HG03025 (cell line): ENCODE measurements around the gene POGLUT3.

ENCODE experiments used
- ATAC-seq: cut with Tn5 transposase; IDR thresholded peaks from one replicate; pipeline ENCODE4 v1.9.1; 2021; ENCODE audit warnings: mild to moderate bottlenecking, moderate library complexity; ENCODE audit not compliant: unreplicated experiment, low FRiP score

The POGLUT3 gene, protein sequence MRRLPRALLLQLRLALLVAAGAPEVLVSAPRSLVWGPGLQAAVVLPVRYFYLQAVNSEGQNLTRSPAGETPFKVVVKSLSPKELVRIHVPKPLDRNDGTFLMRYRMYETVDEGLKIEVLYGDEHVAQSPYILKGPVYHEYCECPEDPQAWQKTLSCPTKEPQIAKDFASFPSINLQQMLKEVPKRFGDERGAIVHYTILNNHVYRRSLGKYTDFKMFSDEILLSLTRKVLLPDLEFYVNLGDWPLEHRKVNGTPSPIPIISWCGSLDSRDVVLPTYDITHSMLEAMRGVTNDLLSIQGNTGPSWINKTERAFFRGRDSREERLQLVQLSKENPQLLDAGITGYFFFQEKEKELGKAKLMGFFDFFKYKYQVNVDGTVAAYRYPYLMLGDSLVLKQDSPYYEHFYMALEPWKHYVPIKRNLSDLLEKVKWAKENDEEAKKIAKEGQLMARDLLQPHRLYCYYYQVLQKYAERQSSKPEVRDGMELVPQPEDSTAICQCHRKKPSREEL

DNA sequence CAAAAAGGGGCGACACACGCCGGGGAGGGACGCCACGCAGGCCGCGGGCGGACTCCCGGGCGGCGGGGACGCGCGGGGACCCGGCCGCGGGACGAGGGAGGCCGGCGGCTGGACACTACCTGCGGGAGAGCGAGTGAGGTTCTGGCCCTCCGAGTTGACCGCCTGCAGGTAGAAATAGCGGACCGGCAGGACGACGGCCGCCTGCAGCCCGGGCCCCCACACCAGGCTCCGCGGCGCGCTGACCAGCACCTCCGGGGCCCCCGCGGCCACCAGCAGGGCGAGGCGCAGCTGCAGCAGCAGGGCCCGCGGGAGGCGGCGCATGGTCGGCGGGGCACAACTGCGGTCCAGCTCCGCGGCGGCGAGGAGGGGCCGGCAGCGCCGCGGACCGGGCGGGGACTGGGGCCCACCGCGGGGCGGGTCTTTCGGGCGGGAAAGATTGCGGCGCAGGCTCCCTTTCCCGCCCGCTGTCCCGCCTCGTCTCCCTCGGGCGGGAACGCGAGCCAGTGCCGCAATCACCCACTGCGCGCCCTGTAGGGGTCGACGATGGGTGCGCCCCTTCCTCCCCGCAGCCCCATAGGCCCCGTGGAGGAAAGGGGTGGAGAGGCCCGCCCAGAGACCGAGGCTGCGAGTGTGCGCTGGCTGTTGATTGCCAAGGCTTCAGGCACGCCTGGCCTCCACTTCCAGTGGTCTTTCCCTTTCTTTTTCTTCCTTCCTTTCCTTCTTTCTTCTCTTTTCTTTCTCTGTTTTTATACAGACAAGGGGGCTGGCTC, at the start of gene POGLUT3:
Gene POGLUT3 (minus strand): TSS at position 339 of the 770 bp plus-strand sequence. CDS start 18 bp downstream, at position 321.
- ATAC-seq = peak; percentile 49

DNA sequence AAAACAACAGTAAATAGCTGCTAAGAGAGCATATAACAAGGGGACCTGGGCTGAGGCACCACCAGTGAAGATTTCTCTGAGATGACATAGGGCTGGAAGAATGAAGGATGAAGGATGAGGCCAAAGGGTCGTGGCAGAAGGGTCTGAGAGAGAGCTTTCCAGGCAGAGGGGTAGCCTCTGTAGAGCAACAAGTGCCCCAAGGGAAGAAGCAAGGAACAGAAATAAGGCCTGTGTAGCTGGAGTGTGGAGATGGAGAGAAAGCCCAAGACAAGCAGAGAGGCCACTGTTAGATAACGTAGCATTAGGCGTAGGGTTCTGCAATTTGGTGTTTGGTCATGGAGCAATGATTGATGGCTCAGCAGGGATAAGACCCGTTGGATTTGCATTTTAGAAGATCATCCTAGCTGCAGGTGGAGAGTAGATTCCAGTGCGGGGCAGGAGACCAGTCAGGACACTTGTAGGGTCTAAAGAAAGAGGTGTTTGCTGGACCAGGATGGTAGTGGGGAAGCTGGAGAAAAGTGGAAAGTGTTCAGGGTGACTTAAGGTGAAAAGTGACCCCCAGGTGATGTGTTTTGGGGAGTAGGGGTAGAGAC, 47.8 kb upstream of the POGLUT3 start:
- ATAC-seq = no peak

DNA sequence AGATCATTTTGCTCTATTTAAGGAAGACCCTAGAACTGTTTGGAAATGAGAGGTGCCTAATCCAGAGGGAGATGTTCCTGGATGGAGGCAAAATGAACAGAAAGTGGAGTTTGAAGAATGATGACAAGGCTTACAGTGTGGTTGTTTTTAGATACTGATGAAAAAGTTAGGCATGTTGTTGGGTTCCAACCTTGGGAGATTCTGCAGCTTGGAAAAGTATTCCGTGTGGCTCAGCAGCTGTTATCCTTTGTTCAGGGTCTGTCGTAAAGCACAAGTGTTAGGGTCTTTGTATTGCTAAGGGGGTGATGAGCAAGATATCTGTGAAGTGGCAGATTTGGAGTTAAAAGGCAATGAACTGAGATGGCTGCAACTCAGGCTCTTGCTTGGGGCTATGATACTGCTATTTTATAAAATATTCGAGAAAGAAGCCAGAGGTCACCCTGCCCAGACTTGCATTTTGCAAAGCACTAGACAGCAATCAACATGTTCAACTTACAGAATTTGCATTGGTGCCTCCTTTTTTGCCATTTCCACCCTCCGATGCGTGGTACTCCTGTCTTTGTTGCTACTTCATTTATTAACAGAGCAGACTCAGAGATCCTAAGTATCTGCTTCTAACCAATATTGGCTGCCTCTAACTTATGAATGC, 45.3 kb upstream of the POGLUT3 start:
- no peak for ATAC-seq

DNA sequence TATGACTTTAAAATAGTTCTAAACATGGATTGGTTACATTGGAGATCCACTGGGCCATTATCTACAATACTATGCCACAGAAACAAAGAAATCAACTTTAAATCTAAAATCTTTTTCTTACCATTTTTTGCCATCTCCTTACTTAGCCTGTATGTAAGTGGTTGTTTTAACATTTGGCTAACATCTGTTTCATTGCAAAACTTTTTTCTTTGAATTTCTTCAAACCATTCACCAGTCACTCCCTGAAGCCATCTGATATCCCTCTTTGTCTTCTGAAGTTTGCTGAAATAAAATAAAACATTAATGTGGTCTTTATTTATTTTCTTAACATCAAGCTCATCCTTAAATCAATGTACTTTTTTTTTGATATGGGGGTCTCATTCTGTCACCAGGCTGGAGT, 43.3 kb upstream of the POGLUT3 start:
- no peak for ATAC-seq

DNA sequence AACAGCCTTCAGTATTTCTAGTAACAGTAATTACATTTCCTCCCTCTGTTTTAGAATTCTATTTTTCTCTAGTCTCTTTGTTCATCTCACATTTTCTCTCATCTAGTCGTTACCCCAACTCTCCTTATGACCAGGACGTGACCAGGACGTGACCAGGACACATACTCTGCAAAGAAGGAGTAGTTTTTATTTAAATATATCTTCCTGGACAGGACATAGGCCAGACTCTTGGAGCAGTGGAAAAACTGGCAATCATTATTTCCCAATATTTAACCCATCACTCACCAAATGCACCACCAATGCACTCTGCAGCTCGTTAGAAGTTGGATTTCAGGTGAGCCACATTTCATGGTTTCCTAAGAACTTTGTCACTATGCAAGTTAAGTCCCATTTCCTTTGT, 40.3 kb upstream of the POGLUT3 start:
- ATAC-seq = no peak

DNA sequence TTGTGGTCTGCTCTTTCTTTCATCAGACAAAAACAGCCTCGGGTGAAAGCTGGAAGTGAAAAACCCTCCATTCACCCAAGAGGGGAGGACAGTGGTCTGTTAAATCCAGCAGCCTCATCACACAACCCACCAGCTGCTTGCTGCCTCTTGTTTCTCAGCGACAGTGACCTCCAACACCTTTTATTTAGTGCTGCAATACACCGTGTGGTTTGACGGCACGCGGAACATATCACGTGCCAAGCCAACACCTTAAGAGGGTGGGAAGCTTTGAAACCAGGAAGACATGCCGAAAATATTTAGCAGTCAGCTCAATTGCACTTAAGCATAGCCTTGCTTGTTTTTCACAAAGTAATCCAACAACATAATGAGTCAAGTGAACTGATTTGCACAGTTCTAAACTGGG, 39.8 kb upstream of the POGLUT3 start:
- peak; percentile 67 for ATAC-seq

DNA sequence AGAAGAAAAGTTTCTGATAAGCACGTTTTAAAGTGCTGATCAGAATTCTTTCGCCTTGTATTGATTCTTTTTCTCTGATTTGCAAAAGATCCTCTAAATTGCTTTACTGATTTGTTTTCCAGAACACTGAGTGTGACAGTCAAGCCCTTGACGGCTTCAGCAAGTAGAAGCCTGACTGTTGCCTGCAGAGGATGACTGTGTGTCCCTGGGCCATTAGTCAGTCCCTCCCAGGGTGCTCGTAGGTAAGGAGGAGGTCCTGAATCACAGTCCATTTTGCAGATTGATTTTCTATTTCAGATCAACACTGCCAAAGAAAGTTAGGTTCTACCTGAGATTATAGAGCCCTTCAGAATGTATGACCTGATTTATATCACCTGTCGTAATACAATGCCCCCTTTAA, 38.6 kb upstream of the POGLUT3 start:
- ATAC-seq = no peak

DNA sequence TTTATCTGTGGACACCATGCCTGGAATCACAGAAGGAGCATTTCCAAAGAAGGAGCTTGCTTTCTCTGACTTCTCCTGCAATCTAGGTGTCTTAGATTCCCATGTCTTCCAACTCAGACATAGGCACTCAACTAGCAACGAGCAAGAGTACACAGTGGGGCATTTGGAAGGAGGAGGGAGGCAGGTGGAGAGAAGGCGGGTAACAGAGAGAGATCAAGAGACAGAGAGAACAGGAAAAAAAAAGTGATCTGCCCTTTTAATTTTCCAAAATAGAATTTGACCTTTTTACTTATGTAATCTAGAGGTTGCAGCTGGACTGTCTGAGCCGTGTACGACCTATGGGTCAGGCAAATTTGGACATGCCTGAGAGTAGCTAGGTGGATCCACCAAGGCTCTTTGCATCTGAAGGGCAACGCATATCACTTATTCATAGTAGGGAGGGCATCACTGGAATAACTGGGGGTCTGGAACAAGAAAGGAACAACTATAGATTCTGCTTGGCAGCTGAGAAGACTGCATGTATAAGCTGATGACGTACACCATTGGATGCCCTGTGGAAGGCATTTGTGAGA, 37.3 kb upstream of the POGLUT3 start:
- ATAC-seq = no peak

DNA sequence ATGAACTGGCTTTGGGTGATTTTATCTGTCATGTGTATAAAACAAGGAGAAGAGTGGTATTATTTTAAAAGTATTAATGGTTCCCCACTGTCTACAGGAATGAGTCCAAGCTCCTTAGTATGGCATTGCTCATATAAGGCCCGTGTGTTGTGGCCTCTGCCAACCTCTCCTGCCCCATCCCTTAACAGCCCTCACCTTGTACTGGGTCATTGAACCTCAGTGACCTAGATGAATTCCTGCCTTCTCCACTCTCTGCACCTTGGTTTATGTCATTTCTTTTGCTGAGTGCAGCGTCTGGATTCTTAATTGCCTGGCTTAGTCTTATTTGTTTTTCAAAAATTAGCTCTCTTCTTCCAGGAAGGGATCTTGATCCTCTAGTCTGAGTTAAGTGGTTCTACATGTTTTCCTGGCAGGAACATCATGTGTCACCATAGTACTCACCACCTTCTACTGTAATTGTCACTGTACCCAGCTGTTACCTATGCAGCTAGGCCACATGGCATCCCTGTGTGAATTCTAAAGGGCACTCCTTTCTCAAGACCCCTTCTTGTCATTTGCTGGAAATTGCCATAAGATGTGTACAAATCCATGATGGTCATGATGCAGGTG, 36.2 kb upstream of the POGLUT3 start:
- ATAC-seq = no peak

DNA sequence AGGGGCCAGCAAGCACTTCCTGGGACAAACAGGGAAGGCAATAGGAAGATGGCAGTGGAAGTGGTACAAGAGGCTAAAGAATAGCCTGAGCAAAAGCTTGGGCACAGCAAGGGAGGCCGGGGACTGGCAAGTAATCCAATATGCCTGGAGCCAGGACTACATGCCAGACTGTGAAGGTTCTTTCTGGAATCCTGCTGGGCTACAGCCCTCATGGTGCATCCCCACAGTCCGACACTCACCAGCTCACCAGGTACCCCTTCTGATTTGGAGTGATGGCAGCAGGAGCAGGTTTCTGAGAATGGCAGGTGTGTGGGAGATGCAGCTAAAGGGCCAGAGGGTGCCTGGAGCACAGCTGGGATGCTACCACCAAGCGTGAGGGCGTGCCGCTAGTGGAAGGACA, 32.2 kb upstream of the POGLUT3 start:
- ATAC-seq = no peak

DNA sequence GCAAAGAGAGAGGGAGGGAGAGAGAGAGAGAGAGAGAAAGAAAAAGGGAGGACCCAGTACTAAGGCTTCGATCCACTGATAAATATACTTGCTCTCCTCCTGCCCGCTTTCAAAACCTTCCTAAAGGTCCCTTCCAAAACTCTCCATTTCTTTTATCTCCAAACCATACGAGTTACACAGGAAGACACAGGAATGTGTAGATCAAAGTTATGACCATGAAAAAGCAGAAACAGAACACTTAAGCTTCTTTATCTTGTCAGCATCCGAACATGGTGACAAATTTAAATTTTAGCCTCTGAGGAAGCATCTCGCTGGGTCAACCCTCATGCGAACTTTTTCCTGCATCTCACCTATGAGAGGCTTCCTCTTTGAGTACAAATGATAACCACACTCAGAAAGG, 29.2 kb upstream of the POGLUT3 start:
- ATAC-seq = no peak

DNA sequence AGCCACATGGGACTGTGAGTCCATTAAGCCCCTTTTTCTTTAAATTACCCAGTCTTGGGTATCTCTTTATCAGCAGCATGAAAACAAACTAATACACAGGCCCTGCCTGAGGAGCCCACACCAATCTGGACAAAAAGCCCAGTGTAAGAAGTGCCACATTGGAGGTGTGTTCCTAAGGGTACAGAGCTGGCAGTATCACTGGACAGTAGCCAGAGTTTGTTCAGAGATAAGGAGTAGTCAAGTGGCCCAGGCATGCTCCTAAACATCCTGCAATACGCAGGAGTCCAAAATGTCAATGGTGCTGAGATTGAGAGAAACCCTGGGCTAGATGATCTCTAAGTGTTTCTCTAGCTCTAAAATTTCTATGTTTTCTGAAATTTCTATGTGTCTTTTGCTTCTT, 27.0 kb upstream of the POGLUT3 start:
- no peak for ATAC-seq

DNA sequence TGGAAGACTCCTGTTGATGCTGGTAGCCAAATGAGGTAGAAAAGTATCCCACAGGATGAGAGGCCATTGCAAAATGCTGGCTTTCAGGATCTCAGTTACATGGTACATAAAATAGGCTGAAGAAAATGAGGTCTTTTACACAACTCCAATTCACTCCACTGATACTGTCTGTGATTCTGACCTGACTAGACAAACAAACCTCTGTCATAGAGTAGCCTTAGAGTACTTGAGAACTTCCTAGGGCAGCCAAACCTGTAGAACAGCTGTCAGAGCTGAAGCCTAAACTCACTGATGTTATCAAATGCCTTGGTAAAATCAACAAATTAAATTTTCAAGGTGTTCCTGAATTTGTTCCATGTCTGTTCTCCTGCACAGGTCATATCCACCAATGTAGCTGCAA, 26.2 kb upstream of the POGLUT3 start:
- ATAC-seq = no peak

DNA sequence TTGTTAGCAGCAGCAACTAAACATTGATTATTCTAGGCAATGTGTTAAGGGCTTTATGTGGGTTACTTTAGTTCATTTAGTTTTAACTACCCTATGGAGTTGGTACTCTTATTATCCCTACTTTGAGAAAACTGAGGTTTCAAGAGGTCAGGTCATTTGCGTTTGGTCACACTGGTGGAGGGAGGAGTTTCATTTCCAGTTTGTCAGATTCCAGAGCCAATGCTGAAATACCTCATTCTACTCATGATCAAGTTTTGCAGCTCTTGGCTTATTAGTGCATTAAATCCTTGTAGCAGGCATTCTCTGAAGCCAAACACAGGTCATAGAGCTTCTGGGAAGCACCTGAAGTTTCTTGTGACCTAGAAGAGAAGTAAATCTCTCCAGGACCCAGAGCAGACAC, 24.1 kb upstream of the POGLUT3 start:
- ATAC-seq = no peak

DNA sequence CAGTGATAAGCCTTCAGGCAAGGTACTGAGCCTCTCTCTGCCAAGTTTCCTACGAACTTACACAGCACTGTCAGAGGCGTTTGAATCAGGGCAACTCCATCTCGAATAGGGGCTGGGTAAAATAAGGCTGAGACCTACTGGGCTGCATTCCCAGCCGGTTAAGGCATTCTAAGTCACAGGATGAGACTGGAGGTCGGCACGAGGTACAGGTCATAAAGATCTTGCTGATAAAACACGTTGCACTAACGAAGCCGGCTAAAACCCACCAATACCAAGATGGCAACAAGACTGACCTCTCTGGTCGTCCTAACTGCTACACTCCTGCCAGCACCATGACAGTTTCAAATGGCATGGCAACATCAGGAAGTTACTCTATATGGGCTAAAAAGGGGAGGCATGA, 20.4 kb upstream of the POGLUT3 start:
- no peak for ATAC-seq

DNA sequence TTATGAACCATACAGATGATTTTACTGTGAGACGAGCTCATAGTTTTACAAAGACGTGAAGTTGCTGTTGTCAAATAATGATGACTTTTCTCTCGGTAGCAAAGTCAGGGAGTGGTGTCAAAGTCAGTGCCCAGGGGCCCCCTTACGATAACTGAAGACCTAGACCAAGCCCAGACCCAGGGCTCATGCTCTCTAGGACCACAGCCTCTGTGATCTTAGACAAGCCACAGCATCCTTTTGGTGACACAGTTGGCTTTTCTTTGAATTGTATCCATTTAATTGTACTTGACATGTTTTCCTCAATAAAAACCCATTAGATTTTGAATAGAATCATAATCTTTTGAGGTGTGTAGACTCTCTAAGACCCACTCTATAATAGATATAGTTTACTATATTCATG, 17.9 kb upstream of the POGLUT3 start:
- no peak for ATAC-seq

DNA sequence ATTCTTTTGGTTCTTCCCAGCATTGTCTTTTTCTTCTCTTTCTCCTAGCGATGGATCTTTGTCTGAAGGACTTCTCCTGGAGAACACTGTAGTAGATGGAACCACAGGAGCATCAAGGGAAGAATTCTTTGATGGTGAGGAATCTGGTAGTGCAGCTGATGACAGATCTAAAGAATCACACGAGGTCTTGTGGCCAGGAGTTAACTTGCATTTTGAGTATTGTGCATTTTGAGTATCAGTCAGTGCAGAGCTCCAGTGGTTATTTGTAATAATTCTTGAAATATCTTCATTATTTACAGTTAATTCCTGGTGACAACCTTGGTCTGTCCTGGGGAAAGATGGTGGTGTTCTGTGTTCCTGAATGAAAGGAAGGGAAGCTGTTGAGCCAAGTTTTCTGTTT, 14.5 kb upstream of the POGLUT3 start:
- no peak for ATAC-seq

DNA sequence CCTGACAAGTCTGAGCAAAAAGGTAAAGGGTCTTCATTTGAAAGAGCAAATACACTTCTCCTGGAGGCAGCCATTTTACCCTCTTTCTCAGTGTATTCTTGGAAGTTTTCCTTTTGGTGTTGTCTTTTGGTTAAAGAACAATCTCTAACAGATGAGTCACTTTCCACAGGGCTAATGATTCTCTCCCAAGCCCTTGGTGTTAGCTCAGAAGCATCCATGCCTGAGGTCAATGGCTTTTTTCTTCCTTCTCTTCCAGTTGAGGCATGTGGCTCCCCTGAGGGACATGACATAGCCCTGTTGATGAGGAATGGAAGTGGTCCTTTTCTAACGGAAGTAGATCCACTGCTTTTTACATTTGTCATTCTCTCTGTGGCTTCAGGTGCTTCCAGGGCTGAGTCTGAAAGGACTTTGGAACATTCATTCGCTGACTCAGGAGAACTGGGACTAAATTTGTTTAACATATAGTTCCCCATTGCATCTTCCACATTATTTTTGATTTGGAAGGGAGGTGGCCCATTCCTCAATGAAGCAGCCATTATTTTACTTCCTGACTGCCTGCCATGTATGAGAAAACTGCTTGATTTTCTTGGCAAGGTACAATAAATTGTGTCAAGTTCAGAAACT, 13.8 kb upstream of the POGLUT3 start:
- ATAC-seq = no peak
